GM21717 (cell line): ENCODE results near the gene FHAD1.
"Not testable (repeated sequence)": the region's sequence is repeated elsewhere in the genome, so short reads cannot be mapped to it uniquely, and the experiment has no call there.

ENCODE experiments used
- ATAC-seq: cut with Tn5 transposase; IDR thresholded peaks from one replicate; pipeline ENCODE4 v1.9.1; 2021; ENCODE audit warnings: mild to moderate bottlenecking, moderate library complexity; ENCODE audit not compliant: unreplicated experiment

FHAD1 gene

DNA sequence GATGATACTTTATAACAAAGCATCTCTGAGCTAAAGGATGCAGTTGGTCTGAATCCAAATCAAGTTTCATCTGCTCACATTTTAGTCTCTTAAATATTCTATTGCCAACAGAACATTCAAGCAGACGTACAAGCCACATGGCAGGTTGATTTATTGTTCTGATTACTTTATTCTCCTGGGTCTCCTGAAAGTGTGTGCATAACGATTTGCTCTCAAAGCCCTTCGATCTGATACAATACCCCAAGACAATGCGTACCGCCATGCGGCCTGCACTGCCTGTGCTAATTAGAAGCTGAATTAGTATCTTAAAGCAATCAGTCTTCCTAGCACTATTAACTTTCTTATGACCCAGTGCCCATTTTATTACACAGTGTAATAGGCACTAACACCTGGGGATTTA, 56.9 kb downstream of the FHAD1 start:
- no peak for ATAC-seq

DNA sequence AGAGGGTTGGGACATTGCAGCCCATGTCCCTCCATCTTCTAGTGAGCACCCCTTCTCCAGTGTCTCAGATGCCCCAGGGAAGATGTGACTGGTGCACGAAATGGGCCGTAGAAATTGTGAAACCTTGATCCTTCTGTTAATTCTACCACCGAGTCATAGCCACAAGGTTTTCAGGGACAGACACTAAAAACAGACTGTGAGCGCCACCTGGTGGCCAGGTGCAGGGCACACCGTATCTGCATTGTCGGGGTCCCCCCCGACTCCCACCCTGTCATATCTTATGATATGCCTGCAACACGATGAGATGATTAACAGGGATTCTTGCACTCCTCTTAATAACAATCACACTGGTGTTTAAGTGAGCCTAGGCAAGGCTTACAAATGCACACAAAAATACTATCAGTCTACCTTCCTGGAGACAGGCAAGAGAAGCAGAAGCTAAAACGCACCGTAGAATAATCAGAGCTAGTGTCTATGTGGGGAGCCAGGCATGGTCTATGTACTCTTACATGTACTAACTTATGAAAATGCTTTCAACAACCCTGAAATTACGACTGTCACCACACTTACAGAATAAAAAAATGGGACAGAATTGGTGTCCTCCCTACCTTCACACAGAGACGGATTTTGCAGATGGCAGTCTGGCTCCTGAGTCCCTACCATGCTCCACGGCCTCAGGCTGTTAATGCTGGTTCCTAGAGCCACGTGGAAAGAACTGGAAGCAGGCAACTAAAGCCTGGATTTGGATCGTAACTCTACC, 57.9 kb downstream of the FHAD1 start:
- no peak for ATAC-seq

DNA sequence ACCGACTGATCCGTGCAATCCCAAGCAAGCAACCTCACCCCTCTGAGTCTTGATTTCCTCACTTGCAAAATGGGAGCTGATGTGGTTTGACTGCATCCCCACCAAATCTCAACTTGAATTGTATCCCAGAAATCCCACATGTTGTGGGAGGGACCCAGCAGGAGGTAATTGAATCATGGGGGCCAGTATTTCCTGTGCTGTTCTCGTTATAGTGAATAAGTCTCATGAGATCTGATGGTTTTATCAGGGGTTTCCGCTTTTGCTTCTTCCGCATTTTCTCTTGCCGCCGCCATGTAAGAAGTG, 58.4 kb downstream of the FHAD1 start:
- no peak for ATAC-seq

- not testable (repeated sequence) for ATAC-seq
These were observed 59.3 kb downstream of the FHAD1 start for GRCh38 chr1:15306352-15306751.

DNA sequence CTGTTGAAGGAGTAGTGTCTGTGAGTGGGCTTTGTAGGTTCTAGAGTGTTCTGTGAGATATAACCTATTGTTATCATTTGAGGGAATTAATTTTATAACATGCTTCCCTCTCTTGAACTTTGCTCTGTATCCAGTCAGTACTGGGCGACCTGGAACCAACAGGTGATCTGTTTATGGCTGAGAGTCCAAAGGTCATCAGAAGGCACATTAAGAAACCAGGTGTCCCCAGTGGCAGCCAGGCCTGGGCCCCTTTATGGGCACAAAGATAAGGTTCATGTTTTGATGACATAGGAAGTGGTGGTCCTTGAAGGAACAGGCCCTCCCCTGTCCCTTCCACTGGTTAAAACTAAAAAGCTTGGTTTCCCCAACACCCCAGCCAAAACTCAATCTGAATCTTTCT, 61.1 kb downstream of the FHAD1 start:
- ATAC-seq = no peak

DNA sequence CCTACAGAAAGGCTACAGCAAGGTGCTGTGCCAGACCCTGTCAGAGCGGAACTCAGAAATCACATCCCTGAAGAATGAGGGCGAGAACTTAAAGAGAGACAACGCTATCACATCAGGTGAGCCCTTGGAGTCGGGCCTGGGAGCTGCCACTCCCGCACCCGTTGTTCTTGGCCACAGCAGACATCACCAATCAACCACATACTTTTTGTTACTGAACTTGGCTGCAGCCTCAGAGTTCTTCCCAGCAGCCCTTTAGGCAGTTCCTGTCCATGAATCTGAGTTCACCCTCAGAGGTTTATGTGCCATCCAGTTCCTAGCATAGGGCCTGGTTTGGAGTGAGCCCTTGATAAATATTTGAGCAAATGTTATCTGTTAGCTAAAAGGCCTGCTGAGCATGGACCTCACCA, 61.6 kb downstream of the FHAD1 start:
- ATAC-seq = no peak

GRCh38 chr1:15309687-15310086, 62.7 kb downstream of the FHAD1 start:
- ATAC-seq = no peak

DNA sequence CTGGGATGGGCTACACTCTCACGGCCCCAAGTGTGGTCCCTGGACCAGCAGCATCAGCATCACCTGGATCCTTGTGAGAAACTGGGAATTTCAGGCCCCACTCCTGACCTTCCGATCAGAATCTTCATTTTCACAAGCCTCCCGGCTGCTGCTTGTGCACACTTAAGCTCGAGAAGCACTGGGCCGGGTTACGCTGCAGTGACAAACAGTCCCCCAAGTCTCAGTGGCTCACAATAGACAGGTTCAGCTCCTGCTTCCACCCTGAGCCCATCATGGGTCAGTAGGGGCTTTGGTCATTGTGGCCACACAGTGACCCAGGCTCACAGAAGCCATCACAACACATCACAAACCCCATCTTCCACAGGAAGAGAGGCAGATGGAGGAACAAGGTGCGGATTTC, 63.5 kb downstream of the FHAD1 start:
- no peak for ATAC-seq

DNA sequence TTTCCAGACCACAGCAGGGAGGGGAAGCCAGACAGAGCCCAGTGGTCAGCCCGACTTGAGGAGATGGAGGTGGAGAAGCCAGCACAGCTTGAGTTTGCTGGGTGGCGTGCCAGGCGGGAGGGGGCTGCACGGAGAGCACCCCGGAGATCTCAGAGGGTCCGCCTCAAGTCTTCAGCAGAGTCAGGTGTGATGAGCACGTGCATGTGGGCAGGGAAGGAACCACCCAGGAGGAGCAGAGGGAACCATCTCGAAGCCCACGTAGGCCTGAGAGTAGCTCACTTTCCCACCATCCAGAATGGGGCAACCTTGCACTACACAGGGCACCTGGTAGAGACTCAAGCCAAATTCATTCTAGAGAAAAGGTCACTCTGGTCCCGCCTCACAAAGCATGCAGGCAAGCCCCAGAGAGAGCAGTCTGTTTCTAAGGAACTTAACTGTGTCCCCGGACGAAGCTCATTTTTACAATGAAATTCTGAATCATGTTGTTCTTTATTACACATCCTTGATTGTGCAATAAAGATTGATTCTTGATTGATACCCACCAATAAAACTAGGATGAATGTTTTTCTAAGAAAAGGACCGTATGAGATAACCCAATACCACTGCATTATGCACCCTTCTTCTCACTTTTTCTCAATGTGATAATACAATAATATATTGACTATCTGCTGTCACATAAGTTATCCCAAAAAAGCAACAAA, 64.2 kb downstream of the FHAD1 start:
- no peak for ATAC-seq

DNA sequence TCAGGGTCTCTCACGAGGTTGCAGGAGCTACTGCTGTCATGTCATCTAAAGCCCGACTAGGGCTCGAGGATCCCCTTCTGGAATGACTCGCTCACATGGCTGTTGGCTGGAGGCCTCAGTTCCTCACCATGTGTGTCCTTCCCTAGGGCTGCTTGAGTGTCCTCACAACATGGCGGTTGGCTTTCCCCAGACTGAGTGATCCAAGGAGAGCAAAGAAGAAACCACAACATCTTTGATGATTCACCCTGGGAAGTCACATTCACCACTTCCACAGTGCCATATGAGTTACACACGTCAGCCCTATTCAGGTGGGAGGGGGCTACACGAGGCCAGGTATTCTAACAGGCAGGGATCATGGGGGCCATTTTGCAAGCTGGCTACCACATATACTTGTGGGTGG, 64.9 kb downstream of the FHAD1 start:
- ATAC-seq = no peak

DNA sequence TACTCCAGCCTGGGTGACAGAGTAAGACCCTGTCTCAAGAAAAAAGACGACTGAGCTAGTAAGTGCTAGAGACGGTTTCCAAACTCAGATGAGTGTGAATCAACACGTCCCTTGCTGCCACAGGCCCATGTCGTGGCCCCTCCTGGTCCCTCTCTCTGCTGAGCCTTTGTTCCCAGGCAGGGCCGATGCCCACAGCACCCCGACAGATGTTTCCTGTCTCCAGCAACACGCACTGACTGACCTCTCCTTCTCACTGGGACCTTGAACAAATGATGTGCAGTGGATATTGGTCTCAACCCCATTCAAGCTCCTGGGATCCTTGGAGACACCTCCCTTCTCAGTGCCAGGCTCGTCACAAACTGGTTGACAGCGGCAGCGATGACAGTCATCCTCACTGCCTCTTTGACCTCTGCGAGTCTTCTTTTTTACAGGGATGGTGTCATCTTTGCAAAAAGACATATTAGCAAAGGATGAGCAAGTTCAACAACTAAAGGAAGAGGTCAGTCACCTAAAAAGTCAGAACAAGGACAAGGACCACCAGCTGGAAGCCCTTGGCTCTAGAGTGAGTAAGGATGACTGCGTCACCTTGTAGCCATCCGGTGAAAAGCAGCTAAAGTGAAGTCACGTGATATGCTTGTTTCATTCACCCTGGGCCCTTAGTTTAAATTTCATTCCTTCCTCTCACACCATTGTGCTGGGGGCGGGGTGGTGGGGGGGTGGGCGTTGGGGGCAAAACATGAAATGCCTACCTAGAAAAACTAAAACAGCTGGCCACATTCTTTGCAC, 65.8 kb downstream of the FHAD1 start:
- ATAC-seq = no peak

DNA sequence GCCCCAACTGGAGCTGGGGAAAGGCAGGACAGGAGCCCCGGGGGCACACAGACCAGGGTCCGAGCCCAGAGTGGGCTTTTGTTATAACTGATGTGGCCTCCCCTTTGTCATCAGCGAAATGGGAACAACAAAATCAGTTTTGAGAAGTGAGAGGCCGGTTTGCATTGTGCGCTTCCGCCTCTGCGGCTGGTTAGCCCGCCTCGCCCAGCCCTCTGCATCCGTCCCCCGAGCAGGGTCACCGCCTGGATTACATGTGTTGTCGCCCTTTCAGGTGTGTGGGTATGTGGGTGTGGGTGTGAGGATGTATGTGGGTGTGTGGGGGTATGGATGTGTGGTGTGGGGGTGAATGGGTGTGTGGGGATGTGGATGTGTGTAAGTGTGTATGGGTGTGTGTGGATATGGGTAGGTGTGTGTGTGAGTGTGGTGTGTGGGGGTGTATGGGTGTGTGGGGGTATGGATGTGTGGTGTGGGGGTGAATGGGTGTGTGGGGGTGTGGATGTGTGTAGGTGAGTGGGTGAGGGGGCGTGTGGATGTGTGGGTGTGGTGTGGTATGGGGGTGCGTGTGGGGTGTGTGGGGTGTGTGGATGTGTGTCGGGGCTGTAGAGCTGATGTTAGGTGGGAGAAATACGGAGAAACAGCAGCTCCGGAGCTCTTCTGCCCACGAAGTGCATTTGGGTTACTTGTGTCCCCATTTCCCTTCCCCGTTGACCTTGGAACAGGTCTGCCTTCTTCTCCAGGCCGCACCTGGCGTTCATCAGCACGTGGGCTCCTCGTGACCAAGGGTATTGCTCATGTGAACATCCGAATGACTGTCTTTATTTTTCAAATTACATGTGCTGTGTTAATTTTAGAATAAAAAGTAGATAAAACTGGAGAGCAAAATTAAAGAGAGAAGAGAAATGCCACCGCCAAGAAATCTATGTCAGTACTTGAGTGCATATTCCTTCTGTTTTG, 67.6 kb downstream of the FHAD1 start:
- ATAC-seq = no peak

GRCh38 chr1:15315815-15316214, 68.8 kb downstream of the FHAD1 start:
- ATAC-seq = no peak

DNA sequence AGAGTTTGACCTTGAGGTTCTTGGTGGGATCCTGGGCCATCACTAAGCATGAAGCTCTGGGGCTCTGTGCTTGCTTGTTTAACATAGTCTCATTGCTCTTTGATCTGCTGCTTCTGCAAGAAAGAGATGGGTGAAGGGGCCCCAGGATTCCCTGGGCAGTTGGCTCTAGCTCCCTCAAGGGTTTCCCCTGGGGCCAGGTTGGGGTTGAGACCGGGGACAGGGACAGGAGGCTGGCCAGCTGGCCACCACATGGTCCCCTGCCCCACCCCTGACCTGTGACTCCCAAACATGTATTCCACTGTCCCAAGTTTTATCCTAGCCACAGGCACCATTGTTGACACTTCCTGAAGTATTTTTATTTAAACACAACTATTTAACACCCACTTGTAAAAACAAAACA, 69.5 kb downstream of the FHAD1 start:
- no peak for ATAC-seq

- ATAC-seq = no peak
These were observed 73.2 kb downstream of the FHAD1 start for GRCh38 chr1:15320267-15320666.

DNA sequence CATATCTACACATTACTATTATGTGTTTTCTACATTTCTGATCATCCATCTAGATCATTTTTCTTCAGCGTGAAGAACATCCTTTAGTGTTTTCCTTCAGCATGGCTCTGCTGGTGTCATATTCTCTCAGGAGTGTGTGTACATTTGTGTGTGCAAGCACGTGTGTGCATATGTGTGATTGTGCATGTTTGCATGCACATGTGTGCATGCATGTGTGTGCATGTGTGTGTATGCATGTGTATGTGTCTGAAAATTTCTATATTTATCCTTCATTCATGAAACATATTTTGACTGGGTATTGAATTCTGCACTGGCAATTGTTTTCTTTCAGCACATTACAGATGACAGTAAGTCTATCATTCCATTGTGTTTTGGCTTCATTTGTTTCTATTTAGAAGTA, 74.6 kb downstream of the FHAD1 start:
- ATAC-seq = no peak

- ATAC-seq = no peak
These were observed 75.8 kb downstream of the FHAD1 start for GRCh38 chr1:15322648-15323350.

DNA sequence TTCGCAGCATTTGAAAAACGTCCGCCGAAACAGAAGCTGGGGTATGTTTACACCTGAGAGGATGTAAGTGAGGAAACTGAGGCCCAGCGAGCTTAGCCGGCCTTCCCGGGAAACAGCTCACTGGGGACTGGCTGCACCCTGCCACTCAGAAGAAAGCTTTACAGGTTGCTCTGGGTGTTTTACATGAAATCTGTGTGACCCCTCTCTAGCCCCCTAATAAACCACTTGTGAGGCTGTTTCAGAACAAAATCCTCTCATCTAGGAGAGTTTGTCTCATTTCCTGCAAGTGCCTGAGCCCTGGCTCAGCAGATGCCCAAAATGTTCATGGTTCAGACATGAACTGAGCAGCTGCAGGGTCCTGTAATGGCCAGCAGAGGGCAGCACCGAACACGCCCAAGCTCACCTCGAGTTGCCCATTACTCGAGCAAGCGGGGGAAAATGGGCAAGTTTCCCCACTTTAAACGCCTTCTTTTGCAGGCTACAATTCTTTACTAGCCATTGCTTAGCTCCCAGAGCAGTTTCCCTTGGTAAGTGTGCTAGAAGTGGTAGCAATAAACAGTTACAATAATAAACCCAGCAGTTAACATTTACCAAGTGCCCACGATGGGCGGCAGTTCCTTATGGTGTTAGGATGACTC, 76.4 kb downstream of the FHAD1 start:
- ATAC-seq = no peak

GRCh38 chr1:15323989-15324868, 77.2 kb downstream of the FHAD1 start:
- no peak for ATAC-seq
